Stomach (tissue), 4 donors: ENCODE measurements around the gene EPHA10.

ENCODE experiments used
- CTCF ChIP-seq, 7 experiments: fragments of 450-650 bp in 4 of 7; fragments of 200-600 bp in 3 of 7; sonication (generic) in 3 of 7; IDR thresholded peaks; one replicate each; pipeline ENCODE4 v1.5.1; 2016 to 2019; ENCODE audit warnings: antibody characterized with exemption in 7 of 7, control low read depth in 2 of 7, mild to moderate bottlenecking in 1 of 7
- POLR2AphosphoS5 ChIP-seq, 3 donors: sonication (generic); formaldehyde crosslinking; IDR thresholded peaks; one replicate each; pipeline ENCODE4 v1.6.1; 2016; ENCODE audit warnings: antibody characterized with exemption in 3 of 3

DNA sequence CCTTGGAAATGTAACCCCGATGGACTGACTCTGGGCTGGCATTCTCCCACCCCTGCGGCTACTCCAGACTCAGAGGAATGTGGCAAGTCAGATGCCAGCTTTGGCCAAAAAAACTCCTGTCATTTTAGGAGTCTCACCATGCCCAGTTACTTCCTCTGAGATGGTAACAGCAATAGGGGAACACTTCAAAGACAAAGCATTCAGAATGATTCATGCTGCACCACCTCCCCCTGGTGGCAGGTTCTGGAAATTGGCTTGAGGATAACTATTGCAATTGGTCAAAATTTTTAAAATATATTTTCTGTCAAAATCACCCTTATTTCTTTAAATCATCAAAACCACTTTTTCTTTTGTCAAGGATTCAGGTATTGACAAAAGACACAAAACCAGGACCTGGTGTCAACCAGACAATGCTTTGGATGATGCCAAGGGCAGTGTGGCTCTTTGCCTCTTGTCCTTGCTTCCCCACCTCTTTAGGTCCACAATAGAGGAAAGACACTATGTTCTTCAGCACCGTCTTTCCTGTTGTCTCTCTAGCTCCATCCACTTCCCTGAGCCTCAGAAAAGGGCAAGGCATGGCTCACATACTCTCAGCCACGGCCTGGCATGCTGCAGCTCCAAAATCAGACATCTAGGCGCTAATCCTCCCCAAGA is 82.5 kb downstream of the EPHA10 start:
- peak in 5 of 7 experiments; percentile 56 to 88 (median 72) for TF ChIP-seq CTCF (IDR thresholded peaks at IDR 0.05)
- no peak for TF ChIP-seq POLR2AphosphoS5 (IDR thresholded peaks at IDR 0.05)
